ENCODE measurements around the gene CA14.
"Not testable (repeated sequence)": the region's sequence is repeated elsewhere in the genome, so short reads cannot be mapped to it uniquely, and the experiment has no call there.

The CA14 gene

GRCh38 chr1:150281758-150282557 lies 24.4 kb downstream of the CA14 start, which contains the start of gene CIART:
Gene CIART, plus strand, starts transcription at chr1:150282554. Its CDS starts 714 bp downstream, at chr1:150283268.
- DNase-seq = peak; percentile 95

- no peak for DNase-seq
Observed at GRCh38 chr1:150282558-150282958, 25.0 kb downstream of the CA14 start.

- DNase-seq = no peak
Observed at GRCh38 chr1:150283260-150283659, 25.7 kb downstream of the CA14 start.

GRCh38 chr1:150288382-150288781 lies 30.8 kb downstream of the CA14 start:
- DNase-seq = no peak

GRCh38 chr1:150288822-150289221 lies 31.2 kb downstream of the CA14 start:
- no peak for DNase-seq

- peak; percentile 94 for DNase-seq
Observed at GRCh38 chr1:150293433-150294253, 36.1 kb downstream of the CA14 start, which contains the start of gene MRPS21. Gene MRPS21, plus strand, starts transcription at chr1:150293861. Its CDS starts 506 bp downstream, at chr1:150294367.

GRCh38 chr1:150295476-150295875 lies 37.9 kb downstream of the CA14 start:
- no peak for DNase-seq

GRCh38 chr1:150299716-150300115 lies 42.1 kb downstream of the CA14 start:
- no peak for DNase-seq

GRCh38 chr1:150302338-150302737 lies 44.8 kb downstream of the CA14 start:
- DNase-seq = no peak

- no peak for DNase-seq
Observed at GRCh38 chr1:150302902-150303301, 45.3 kb downstream of the CA14 start.

GRCh38 chr1:150308585-150308984 lies 51.0 kb downstream of the CA14 start:
- not testable (repeated sequence) for DNase-seq

GRCh38 chr1:150309758-150310508 lies 52.4 kb downstream of the CA14 start:
- peak; percentile 52 for DNase-seq

- no peak for DNase-seq
Observed at GRCh38 chr1:150311762-150312161, 54.2 kb downstream of the CA14 start.
